Erythroblast (primary cell): ENCODE data around the gene CHMP5.

Source experiments
- DNase-seq, 2 experiments: peaks; one replicate each; lab custom pipeline; 2025; lab: John Stamatoyannopoulos, UW
- GATA1 ChIP-seq: IDR thresholded peaks from 2 replicates; pipeline ENCODE4 v1.6.1; 2011; ENCODE audit warnings: low read depth, mild to moderate bottlenecking, control low read depth, low read length, moderate library complexity
- POLR2A ChIP-seq: IDR thresholded peaks from 2 replicates; pipeline ENCODE4 v1.6.1; 2011; ENCODE audit warnings: mild to moderate bottlenecking, low read length

Gene CHMP5

DNA sequence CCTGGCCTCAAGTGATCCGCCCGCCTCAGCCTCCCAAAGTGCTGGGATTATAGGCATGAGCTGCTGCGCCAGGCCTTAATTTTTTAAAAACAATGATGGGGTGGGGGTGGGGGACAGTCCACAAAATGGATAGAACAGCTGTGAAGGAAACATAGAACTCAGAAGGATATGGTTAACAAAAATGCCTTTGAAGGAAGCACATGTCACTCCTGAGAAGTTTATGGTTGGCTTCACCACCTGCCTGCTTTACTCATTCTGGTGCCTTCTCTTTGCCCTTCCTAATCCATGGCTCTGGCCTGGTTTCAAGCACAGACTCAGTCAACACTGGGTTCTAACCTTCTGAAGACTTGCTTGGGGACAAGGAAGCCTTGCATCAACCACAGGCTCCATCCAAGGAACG is 10.6 kb upstream of the CHMP5 start:
- TF ChIP-seq GATA1 (no peak), POLR2A (no peak)
- no peak for DNase-seq

GRCh38 chr9:33255014-33255413 is 9.8 kb upstream of the CHMP5 start:
- no peak for DNase-seq
- TF ChIP-seq GATA1 (no peak), POLR2A (no peak)

DNA sequence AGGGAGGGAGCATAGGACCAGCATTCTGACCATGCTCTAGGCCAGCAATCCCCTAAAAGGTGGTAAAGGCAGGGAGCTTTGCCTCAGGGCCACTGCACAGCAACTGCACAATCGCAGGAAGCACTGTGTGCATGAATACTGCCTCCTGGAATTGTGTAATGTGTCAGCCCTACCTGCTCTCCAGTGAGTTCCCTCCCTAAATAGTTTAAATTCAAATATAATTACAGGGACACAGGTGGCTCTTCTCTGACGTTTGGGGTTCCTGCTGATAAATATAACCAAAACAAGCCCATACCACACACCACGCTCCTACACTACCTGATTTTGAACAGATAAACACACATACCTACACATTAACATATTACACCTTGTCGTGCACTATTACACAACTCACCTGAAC is 9.4 kb upstream of the CHMP5 start:
- no peak for DNase-seq
- TF ChIP-seq GATA1 (no peak), POLR2A (no peak)

DNA sequence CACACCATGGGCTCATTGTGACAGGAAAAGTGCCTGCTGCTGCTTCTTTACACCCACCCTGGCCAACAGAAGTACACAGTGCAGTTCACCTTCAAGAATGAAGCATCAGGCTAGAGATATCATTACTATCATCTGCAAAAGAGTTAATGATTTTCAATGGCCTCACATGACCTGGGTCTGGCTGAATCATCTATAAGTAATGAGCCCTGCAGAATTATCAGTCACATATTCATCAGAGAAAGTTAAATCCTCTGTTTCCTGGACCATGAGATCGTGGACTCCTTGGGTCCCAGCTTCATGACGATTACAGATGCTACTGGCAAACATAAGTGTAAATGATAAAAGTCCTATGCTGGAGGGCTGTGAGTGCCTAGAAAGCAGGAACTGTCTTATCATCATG is 8.6 kb upstream of the CHMP5 start:
- TF ChIP-seq POLR2A (no peak), GATA1 (no peak)
- no peak for DNase-seq

DNA sequence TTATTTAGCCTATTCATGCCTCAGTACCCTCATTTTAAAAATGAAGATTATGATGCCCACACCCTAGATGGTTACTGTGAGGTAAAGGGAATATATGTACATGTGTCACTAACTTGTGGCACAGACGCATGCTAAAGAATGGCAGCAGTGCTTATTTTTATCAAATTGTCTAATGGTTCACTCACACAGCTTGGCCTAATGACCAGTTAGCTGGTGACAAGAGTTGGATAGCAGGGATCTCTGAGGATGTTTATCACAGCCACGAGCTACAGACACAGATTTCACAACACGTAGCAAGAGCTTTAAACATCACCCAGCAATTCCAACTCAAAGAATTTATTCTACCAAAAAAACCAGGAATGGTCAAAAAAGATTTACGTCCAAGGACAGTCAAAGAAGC is 7.6 kb upstream of the CHMP5 start:
- TF ChIP-seq POLR2A (no peak), GATA1 (no peak)
- DNase-seq = no peak

DNA sequence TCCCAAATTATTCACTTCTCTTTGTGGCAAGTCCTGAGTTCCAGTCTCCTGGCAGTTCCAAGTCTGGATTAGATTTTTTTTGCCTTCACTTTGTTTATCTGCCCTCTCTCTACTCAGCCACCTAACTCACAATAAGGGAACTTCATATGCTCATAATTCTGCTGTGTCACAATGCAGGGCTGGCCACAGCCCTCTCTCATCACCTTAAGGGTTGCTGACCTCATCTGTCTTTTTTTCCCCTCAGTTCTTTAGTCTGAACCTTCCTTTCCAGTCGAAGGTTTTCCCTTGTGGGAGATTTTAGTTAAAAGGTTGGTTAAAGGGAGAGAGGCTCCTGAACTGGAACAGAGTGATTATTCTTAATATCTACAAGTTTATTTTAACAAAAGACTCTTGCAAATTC is 4.5 kb upstream of the CHMP5 start:
- TF ChIP-seq POLR2A = no peak
- no peak for TF ChIP-seq GATA1
- DNase-seq = peak; percentile 21 to 35

DNA sequence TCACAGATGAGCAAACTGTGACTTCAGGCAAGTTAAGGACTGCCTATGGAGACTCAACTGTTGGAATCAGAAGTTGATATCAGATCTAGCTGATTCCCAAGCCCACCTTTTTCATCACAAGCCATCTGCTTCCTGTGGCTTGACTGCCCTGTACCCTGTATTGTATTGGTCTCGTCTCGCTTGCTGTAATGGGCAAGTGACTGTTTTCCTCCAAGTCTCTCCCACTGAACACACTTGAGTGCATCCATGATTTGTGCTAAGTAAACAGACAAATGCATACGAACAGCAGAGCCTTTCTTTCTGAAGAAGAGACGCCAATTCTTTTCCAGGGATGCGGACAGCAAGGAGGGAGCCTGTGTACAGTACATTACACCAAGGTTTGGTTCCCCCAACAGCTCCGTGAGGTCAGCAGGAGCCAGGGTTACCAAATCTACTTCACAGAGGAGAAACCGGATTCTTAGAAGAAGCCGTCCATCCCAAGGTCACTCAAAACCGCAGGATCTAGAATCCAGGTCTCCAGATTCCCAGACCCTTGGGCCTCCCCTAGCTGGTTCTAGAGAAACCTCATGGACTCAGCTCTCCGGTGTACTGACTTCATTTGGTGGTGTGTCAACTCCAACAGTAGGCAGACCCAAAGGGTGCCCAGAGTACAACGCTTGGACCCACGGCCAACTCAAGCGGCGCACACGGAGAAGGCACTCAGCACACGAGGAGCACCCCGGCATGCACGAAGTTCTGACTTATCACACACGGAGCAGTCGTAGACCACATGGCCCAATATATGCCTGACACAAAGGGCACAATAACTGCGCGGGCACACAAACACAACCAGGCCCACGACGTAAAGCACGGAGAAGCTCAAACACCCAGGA is 1.5 kb upstream of the CHMP5 start:
- no peak for TF ChIP-seq GATA1
- TF ChIP-seq POLR2A = no peak
- peak; percentile 73 to 77 for DNase-seq

DNA sequence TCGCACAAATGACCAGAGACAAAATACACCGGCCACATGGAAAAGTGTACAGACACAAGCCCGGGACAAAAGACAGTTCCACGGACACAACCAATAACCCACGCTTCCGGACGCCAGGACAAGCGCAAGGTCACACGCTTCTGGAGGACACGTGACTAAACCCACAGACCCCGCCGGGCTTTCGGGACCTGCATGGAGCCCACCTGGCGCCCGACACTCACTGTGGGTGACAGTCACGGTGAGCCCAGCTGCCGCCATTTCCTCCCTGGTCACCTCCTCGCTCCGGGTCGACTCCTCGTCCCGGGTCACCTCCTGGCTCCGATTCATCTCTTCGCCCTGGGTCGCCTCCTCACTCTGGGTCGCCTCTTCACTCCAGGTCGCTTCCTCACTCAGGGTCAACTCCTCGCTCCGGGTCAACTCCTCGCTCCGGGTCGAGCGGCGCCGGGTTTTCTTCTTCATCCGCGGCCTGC is 811 bp upstream of the CHMP5 start:
- DNase-seq = peak; percentile 70 to 80
- TF ChIP-seq POLR2A (no peak), GATA1 (no peak)

- DNase-seq = no peak
- TF ChIP-seq POLR2A (no peak), GATA1 (no peak)
Observed at GRCh38 chr9:33265211-33265865, 489 bp downstream of the CHMP5 start.

- no peak for DNase-seq
- TF ChIP-seq POLR2A = no peak
- no peak for TF ChIP-seq GATA1
Observed at GRCh38 chr9:33267151-33267767, 2.4 kb downstream of the CHMP5 start.

GRCh38 chr9:33270146-33270545 is 5.3 kb downstream of the CHMP5 start:
- TF ChIP-seq GATA1 (no peak), POLR2A (no peak)
- DNase-seq = no peak

DNA sequence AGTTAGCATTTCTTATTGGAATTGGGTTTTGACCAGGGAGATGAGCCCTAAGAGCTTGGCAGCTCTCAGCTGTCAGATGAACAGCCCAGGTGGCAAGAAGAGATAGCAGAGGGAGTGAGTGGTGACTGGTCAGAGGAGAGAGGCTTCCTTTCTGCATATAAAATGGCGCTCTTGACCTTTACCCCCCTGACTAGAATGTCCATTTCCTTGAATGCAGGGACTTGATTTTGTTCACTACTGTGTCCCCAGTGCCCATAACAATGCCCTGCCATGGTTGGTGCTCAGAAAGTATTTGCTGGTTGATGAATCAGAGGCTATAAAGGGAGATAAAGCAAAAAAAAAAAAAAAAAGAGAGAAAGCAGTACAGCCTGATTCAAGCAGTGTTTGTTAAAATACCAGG is 7.2 kb downstream of the CHMP5 start:
- TF ChIP-seq POLR2A = no peak
- no peak for TF ChIP-seq GATA1

GRCh38 chr9:33273266-33273971 is 8.6 kb downstream of the CHMP5 start:
- TF ChIP-seq POLR2A (no peak), GATA1 (no peak)
- DNase-seq = no peak

More for the DNA sequence above, 7.2 kb downstream of the CHMP5 start:
- peak; percentile 75 to 81 for DNase-seq
